ENCODE measurements around the gene MGAT5.
A peak's percentile ranks its signal among the peaks of the same experiment; 100 is the strongest.

The MGAT5 gene

GRCh38 chr2:134231301-134231964 lies 22.4 kb upstream of the MGAT5 start:
- DNase-seq (ENCODE audit: low read depth), result peak; percentile 74

GRCh38 chr2:134231965-134232340 lies 21.9 kb upstream of the MGAT5 start:
- peak; percentile 90 for DNase-seq (ENCODE audit: low read depth)

- no peak for DNase-seq (ENCODE audit: low read depth)
These were observed 21.4 kb upstream of the MGAT5 start for GRCh38 chr2:134232461-134232860.

GRCh38 chr2:134232868-134233727 lies 20.8 kb upstream of the MGAT5 start:
- DNase-seq (ENCODE audit: low read depth), result peak; percentile 61

GRCh38 chr2:134233728-134234136 lies 20.1 kb upstream of the MGAT5 start:
- DNase-seq (ENCODE audit: low read depth), result no peak

GRCh38 chr2:134234535-134234934 lies 19.3 kb upstream of the MGAT5 start:
- DNase-seq (ENCODE audit: low read depth), result no peak

GRCh38 chr2:134235510-134236144 lies 18.2 kb upstream of the MGAT5 start:
- DNase-seq (ENCODE audit: low read depth), result peak; percentile 56

- no peak for DNase-seq (ENCODE audit: low read depth)
These were observed 15.5 kb upstream of the MGAT5 start for GRCh38 chr2:134238371-134238770.

GRCh38 chr2:134240061-134240460 lies 13.8 kb upstream of the MGAT5 start:
- no peak for DNase-seq (ENCODE audit: low read depth)

- no peak for DNase-seq (ENCODE audit: low read depth)
These were observed 12.0 kb upstream of the MGAT5 start for GRCh38 chr2:134241911-134242310.

- no peak for DNase-seq (ENCODE audit: low read depth)
These were observed 10.6 kb upstream of the MGAT5 start for GRCh38 chr2:134243244-134243643.

GRCh38 chr2:134244086-134244485 lies 9.8 kb upstream of the MGAT5 start:
- DNase-seq (ENCODE audit: low read depth), result peak; percentile 75

- DNase-seq (ENCODE audit: low read depth), result no peak
These were observed 9.3 kb upstream of the MGAT5 start for GRCh38 chr2:134244587-134244986.

GRCh38 chr2:134245340-134245984 lies 8.4 kb upstream of the MGAT5 start:
- peak; percentile 75 for DNase-seq (ENCODE audit: low read depth)

GRCh38 chr2:134246154-134246874 lies 7.6 kb upstream of the MGAT5 start:
- DNase-seq (ENCODE audit: low read depth), result no peak

GRCh38 chr2:134247679-134248078 lies 6.2 kb upstream of the MGAT5 start:
- DNase-seq (ENCODE audit: low read depth), result no peak

GRCh38 chr2:134248913-134249312 lies 5.0 kb upstream of the MGAT5 start:
- DNase-seq (ENCODE audit: low read depth), result no peak

GRCh38 chr2:134249755-134250154 lies 4.1 kb upstream of the MGAT5 start:
- no peak for DNase-seq (ENCODE audit: low read depth)

- DNase-seq (ENCODE audit: low read depth), result no peak
These were observed 2.9 kb upstream of the MGAT5 start for GRCh38 chr2:134250840-134251461.

GRCh38 chr2:134252092-134252750 lies 1.7 kb upstream of the MGAT5 start:
- peak; percentile 83 for DNase-seq (ENCODE audit: low read depth)
